HG03354 (cell line): ENCODE measurements around the gene STARD10.

Source experiments
- ATAC-seq: cut with Tn5 transposase; IDR thresholded peaks from one replicate; pipeline ENCODE4 v1.9.1; 2021; ENCODE audit warnings: mild to moderate bottlenecking; ENCODE audit not compliant: unreplicated experiment, poor library complexity, severe bottlenecking

STARD10 gene

GRCh38 chr11:72738199-72739141 lies 55.4 kb downstream of the STARD10 start:
- ATAC-seq = peak; percentile 56

GRCh38 chr11:72737336-72737735 lies 56.5 kb downstream of the STARD10 start:
- no peak for ATAC-seq

GRCh38 chr11:72736452-72737069 lies 57.3 kb downstream of the STARD10 start:
- ATAC-seq = no peak

GRCh38 chr11:72735495-72736027 lies 58.3 kb downstream of the STARD10 start:
- no peak for ATAC-seq

- ATAC-seq = no peak
These were observed 61.5 kb downstream of the STARD10 start for GRCh38 chr11:72732329-72732728.

- ATAC-seq = no peak
These were observed 63.1 kb downstream of the STARD10 start for GRCh38 chr11:72730737-72731136.

GRCh38 chr11:72730243-72730642 lies 63.6 kb downstream of the STARD10 start:
- no peak for ATAC-seq

- no peak for ATAC-seq
These were observed 66.3 kb downstream of the STARD10 start for GRCh38 chr11:72727521-72727920.

- ATAC-seq = no peak
These were observed 67.3 kb downstream of the STARD10 start for GRCh38 chr11:72726266-72727220.

GRCh38 chr11:72725724-72726028 lies 68.2 kb downstream of the STARD10 start:
- no peak for ATAC-seq

GRCh38 chr11:72724851-72725723 lies 68.8 kb downstream of the STARD10 start:
- ATAC-seq = no peak

GRCh38 chr11:72724021-72724551 lies 69.8 kb downstream of the STARD10 start:
- no peak for ATAC-seq

- ATAC-seq = no peak
These were observed 70.3 kb downstream of the STARD10 start for GRCh38 chr11:72723508-72723907.

GRCh38 chr11:72722050-72722748 lies 71.6 kb downstream of the STARD10 start:
- ATAC-seq = peak; percentile 89

GRCh38 chr11:72721689-72722049 lies 72.2 kb downstream of the STARD10 start:
- ATAC-seq = no peak

GRCh38 chr11:72721276-72721675 lies 72.6 kb downstream of the STARD10 start:
- no peak for ATAC-seq

- ATAC-seq = no peak
These were observed 73.1 kb downstream of the STARD10 start for GRCh38 chr11:72720784-72721183.

GRCh38 chr11:72720047-72720446 lies 73.8 kb downstream of the STARD10 start:
- no peak for ATAC-seq
